H1 (cell line): ENCODE measurements around the gene KRTAP9-2. TPM values are rescaled to one million over a fixed set of nuclear protein-coding genes. Genes with fewer than 3 reads are reported as not detected.

Experiments used
- CTCF ChIA-PET: fragments of 300-600 bp; sonication (Branson Sonifier 250); formaldehyde crosslinking; loops from one replicate; lab custom pipeline; 2021; ENCODE audit not compliant: partially characterized antibody; lab: Charles Lee
- POLR2A ChIA-PET: fragments of 300-600 bp; sonication (Branson Sonifier 250); formaldehyde crosslinking; loops from one replicate; lab custom pipeline; 2021; ENCODE audit warnings: inconsistent platforms; ENCODE audit not compliant: partially characterized antibody; lab: Charles Lee
- DNase-seq, 2 experiments: peaks; one replicate each; pipeline versions ENCODE4 v3.0.0 to v3.0.0-alpha.2; 2010 to 2022; ENCODE audit warnings: low spot score in 2 of 2, low read depth in 1 of 2, mixed read lengths in 1 of 2
- FAIRE-seq: peaks from 2 replicates; lab custom pipeline; 2011; peaks lifted over from hg19 to GRCh38; lab: Jason Lieb, UNC
- H2AFZ ChIP-seq: 2 replicates; pipeline ENCODE4 v1.8.1; 2012; ENCODE audit warnings: low read length, inconsistent platforms
- H2AK5ac ChIP-seq: 2 replicates; pipeline ENCODE4 v1.6.1; 2013; ENCODE audit warnings: low read depth, low read length
- H2BK120ac ChIP-seq: replicated peaks from 2 replicates; pipeline ENCODE3; 2013; ENCODE audit warnings: low read depth, low read length, inconsistent platforms
- H2BK12ac ChIP-seq: 2 replicates; pipeline ENCODE4 v1.6.1; 2013; ENCODE audit warnings: low read depth, low read length
- H2BK15ac ChIP-seq: 2 replicates; pipeline ENCODE4 v1.6.1; 2013; ENCODE audit warnings: low read length
- H2BK20ac ChIP-seq: 2 replicates; pipeline ENCODE4 v1.6.1; 2013; ENCODE audit warnings: low read length
- H2BK5ac ChIP-seq: 2 replicates; pipeline ENCODE4 v1.6.1; 2013; ENCODE audit warnings: low read depth, low read length
- H3K14ac ChIP-seq: 2 replicates; pipeline ENCODE4 v1.6.1; 2013; ENCODE audit warnings: inconsistent platforms; ENCODE audit not compliant: insufficient read length
- H3K18ac ChIP-seq: 2 replicates; pipeline ENCODE4 v1.6.1; 2013; ENCODE audit warnings: low read length; ENCODE audit errors: extremely low read depth
- H3K23ac ChIP-seq: 2 replicates; pipeline ENCODE4 v1.6.1; 2013; ENCODE audit warnings: inconsistent platforms; ENCODE audit not compliant: insufficient read length
- H3K23me2 ChIP-seq: 2 replicates; pipeline ENCODE4 v1.6.1; 2013; ENCODE audit warnings: low read depth, low read length
- H3K27ac ChIP-seq: 2 replicates; pipeline ENCODE4 v1.6.1; 2011; ENCODE audit warnings: low read depth, low read length, inconsistent platforms
- H3K27me3 ChIP-seq, 4 experiments: replicated peaks in 1 of 4; 1 replicate in 1 of 4; 2 replicates in 3 of 4; pipeline versions ENCODE4 v1.6.1 to v1.8.1; 2011 to 2013; ENCODE audit warnings: low read length in 3 of 4, mild to moderate bottlenecking in 3 of 4, inconsistent platforms in 2 of 4, mixed read lengths in 2 of 4, moderate library complexity in 1 of 4; ENCODE audit not compliant: control insufficient read depth in 3 of 4, insufficient read depth in 3 of 4; ENCODE audit errors: extremely low read depth in 1 of 4
- H3K36me3 ChIP-seq, 4 experiments: 2 replicates each; pipeline versions ENCODE4 v1.6.1 to v1.8.1; 2011 to 2013; ENCODE audit warnings: mild to moderate bottlenecking in 4 of 4, low read length in 3 of 4, moderate library complexity in 2 of 4, control low read depth in 1 of 4, inconsistent platforms in 1 of 4; ENCODE audit not compliant: insufficient read depth in 4 of 4, control insufficient read depth in 2 of 4
- H3K4ac ChIP-seq: replicated peaks from 2 replicates; pipeline ENCODE3; 2013; ENCODE audit warnings: low read length, low read depth, mixed read lengths, inconsistent platforms; ENCODE audit not compliant: insufficient read length
- H3K4me1 ChIP-seq, 4 experiments: replicated peaks in 1 of 4; 1 replicate in 1 of 4; 2 replicates in 3 of 4; pipeline versions ENCODE4 v1.6.1 to v1.8.1; 2011 to 2013; ENCODE audit warnings: low read length in 3 of 4, inconsistent platforms in 2 of 4, mixed read lengths in 1 of 4; ENCODE audit not compliant: insufficient read depth in 4 of 4, control insufficient read depth in 3 of 4
- H3K4me2 ChIP-seq, 2 experiments: 2 replicates each; pipeline versions ENCODE4 v1.6.1 to v1.8.1; 2011 to 2013; ENCODE audit warnings: low read depth in 2 of 2, low read length in 2 of 2, control low read depth in 1 of 2, inconsistent platforms in 1 of 2, mild to moderate bottlenecking in 1 of 2; ENCODE audit not compliant: insufficient read depth in 1 of 2
- H3K4me3 ChIP-seq, 4 experiments: fragments of 200-600, 300-600 bp in 1 of 4; sonication (generic), shearing (Covaris generic), sonication (Bioruptor Twin) in 1 of 4; 2 replicates each; pipeline versions ENCODE4 v1.5.1 to v1.8.1; 2011 to 2016; ENCODE audit warnings: low read length in 4 of 4, low read depth in 3 of 4, control low read depth in 2 of 4, inconsistent platforms in 2 of 4, mild to moderate bottlenecking in 2 of 4, mixed read lengths in 1 of 4, moderate library complexity in 1 of 4; ENCODE audit not compliant: insufficient read depth in 2 of 4; ENCODE audit errors: extremely low read depth in 1 of 4
- H3K56ac ChIP-seq: replicated peaks from 2 replicates; pipeline ENCODE3; 2013; ENCODE audit warnings: low read depth, mild to moderate bottlenecking, mixed read lengths, low read length, inconsistent platforms; ENCODE audit not compliant: insufficient read length
- H3K79me1 ChIP-seq: 2 replicates; pipeline ENCODE4 v1.6.1; 2013; ENCODE audit warnings: low read depth, low read length, control low read depth
- H3K79me2 ChIP-seq, 2 experiments: 2 replicates each; pipeline versions ENCODE4 v1.6.1 to v1.8.1; 2012 to 2013; ENCODE audit warnings: low read length in 2 of 2, mild to moderate bottlenecking in 2 of 2, inconsistent platforms in 1 of 2; ENCODE audit not compliant: insufficient read depth in 2 of 2, control insufficient read depth in 1 of 2
- H3K9ac ChIP-seq, 4 experiments: replicated peaks in 1 of 4; 1 replicate in 1 of 4; 2 replicates in 3 of 4; pipeline versions ENCODE4 v1.6.1 to v1.8.1; 2011 to 2013; ENCODE audit warnings: low read depth in 3 of 4, low read length in 3 of 4, control low read depth in 2 of 4, mild to moderate bottlenecking in 2 of 4, moderate library complexity in 2 of 4, inconsistent platforms in 1 of 4; ENCODE audit errors: extremely low read depth in 1 of 4
- H3K9me3 ChIP-seq, 2 experiments: 2 replicates each; pipeline versions ENCODE4 v1.6.1 to v1.8.1; 2012 to 2013; ENCODE audit warnings: mild to moderate bottlenecking in 2 of 2, moderate library complexity in 2 of 2, control low read depth in 1 of 2, inconsistent platforms in 1 of 2, low read depth in 1 of 2, low read length in 1 of 2, mixed read lengths in 1 of 2; ENCODE audit not compliant: insufficient read depth in 2 of 2
- H4K20me1 ChIP-seq, 2 experiments: replicated peaks in 1 of 2; 2 replicates each; pipeline versions ENCODE3 to v1.8.1; 2011 to 2013; ENCODE audit warnings: inconsistent platforms in 2 of 2, low read length in 2 of 2, mild to moderate bottlenecking in 1 of 2; ENCODE audit not compliant: insufficient read depth in 2 of 2, control insufficient read depth in 1 of 2
- H4K5ac ChIP-seq: 2 replicates; pipeline ENCODE4 v1.6.1; 2013; ENCODE audit warnings: low read length, low read depth, mixed read lengths, inconsistent platforms; ENCODE audit not compliant: insufficient read length
- H4K8ac ChIP-seq: 2 replicates; pipeline ENCODE4 v1.8.0; 2013; ENCODE audit warnings: mild to moderate bottlenecking, moderate library complexity, low read length, inconsistent platforms; ENCODE audit not compliant: insufficient read depth; ENCODE audit errors: extremely low read depth
- H4K91ac ChIP-seq: replicated peaks from 2 replicates; pipeline ENCODE3; 2013; ENCODE audit warnings: low read length, mixed read lengths, inconsistent platforms; ENCODE audit not compliant: insufficient read length
- KDM4A ChIP-seq: IDR thresholded peaks from one replicate; pipeline ENCODE4 v1.7.1; 2012; ENCODE audit warnings: low read depth, mild to moderate bottlenecking, moderate library complexity, low read length, inconsistent platforms; ENCODE audit not compliant: severe bottlenecking
- WGBS, 2 experiments: shearing (Covaris generic) in 1 of 2; methylation state at CpG; one replicate each; pipeline versions ENCODE4 v1.1.6 to v1.1.7; 2013 to 2015; ENCODE audit warnings: low lambda C conversion rate in 2 of 2, mixed read lengths in 2 of 2, inconsistent platforms in 1 of 2, low coverage in 1 of 2, missing lambda C conversion rate in 1 of 2; ENCODE audit not compliant: insufficient replicate concordance in 2 of 2, insufficient coverage in 1 of 2, insufficient read length in 1 of 2; ENCODE audit errors: extremely low coverage in 1 of 2, missing lambda C conversion rate in 1 of 2; 5-methylcytosine and 5-hydroxymethylcytosine counted together
- polyA plus RNA-seq, 7 experiments: library from polyadenylated mRNA; depleted of rRNA in 3 of 7; stranded (reverse) in 5 of 7; unstranded in 2 of 7; fragments of >200 nt in 5 of 7; fragments of 200-250 nt in 2 of 7; gene quantifications; 1 replicate in 5 of 7; 2 replicates in 1 of 7; 4 replicates in 1 of 7; pipeline versions ENCODE4 v1.2.1 to v1.2.3, GENCODE V29; 2011 to 2013; ENCODE audit warnings: missing spikeins in 2 of 7, mixed read lengths in 2 of 7
- total RNA-seq: library from RNA; stranded (reverse); fragmentation: NEBNext Ultra II Directional; extraction: Animal tissue kit (Norgen Biotek cat#: 25700); gene quantifications from 2 replicates; pipeline ENCODE4 v1.2.1, GENCODE V29; 2021

Gene KRTAP9-2
- total and polyA plus RNA-seq, 2 of the 8 experiments (the other 6 are each of a cell fraction or from before 2014, with no cell fraction given), result not detected

DNA sequence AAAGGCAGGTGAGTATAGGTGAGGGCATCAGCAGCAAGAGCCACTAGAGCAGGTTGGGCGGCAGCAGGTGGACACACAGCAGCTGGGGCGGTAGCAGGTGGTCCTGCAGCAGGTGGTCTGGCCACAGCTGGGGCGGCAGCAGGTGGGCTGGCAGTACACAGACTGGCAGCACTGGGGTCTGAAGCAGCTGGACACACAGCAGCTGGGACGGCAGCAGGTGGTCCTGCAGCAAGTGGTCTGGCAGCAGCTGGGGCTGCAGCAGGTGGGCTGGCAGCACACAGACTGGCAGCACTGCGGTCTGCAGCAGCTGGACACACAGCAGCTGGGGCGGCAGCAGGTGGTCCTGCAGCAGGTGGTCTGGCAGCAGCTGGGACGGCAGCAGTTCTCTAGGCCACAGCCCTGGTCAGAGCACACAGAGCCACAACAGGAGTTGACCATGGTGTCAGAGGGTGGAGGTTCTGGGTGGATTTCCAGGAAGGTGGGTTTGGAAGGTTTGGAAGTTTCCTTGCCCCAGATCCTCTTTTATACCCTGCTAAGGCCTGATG lies 48.6 kb upstream of the KRTAP9-2 start, which contains the start of gene KRTAP4-2:
Gene KRTAP4-2 (minus strand): TSS at position 495 of the 545 bp plus-strand sequence. CDS start 57 bp downstream, at position 438.
- no peaks in the 10 kb centered on the region for H3K79me1 ChIP-seq
- no peaks in the 10 kb centered on the region for H3K79me2 ChIP-seq
- H4K8ac ChIP-seq, result no peak within 1 kb of the TSS
- H2BK15ac ChIP-seq, result no peak within 1 kb of the TSS
- no peak within 1 kb of the TSS for H2BK120ac ChIP-seq
- CTCF ChIA-PET, result interaction anchor here (0.8 kb wide), 1 partner anchor 150 kb away, joined by 3 read pairs; no protein-coding TSS in a partner anchor
- H3K27ac ChIP-seq, result no peak within 1 kb of the TSS
- H3K14ac ChIP-seq, result no peak within 1 kb of the TSS
- H3K27me3 ChIP-seq, result no peaks in the 10 kb centered on the region
- no peak within 1 kb of the TSS for H3K9ac ChIP-seq
- H3K4me3 ChIP-seq, result no peak within 1 kb of the TSS
- no peak within 1 kb of the TSS for H2AFZ ChIP-seq
- H3K4me2 ChIP-seq, result no peak within 1 kb of the TSS
- H4K20me1 ChIP-seq, result no peaks in the 10 kb centered on the region
- no peaks in the 10 kb centered on the region for H3K36me3 ChIP-seq
- H4K5ac ChIP-seq, result no peak within 1 kb of the TSS
- H2BK12ac ChIP-seq, result no peak within 1 kb of the TSS
- no peak within 1 kb of the TSS for H2AK5ac ChIP-seq
- WGBS, 2 experiments, result 86% methylated on average over 7 of the region's 7 CpGs; no CpG with 5 or more reads in 1 of the 2 experiments
- H3K9me3 ChIP-seq, result no peaks in the 10 kb centered on the region
- no peak for TF ChIP-seq KDM4A
- no peaks in the 10 kb centered on the region for H3K4me1 ChIP-seq
- no peak within 1 kb of the TSS for H2BK20ac ChIP-seq
- no peak within 1 kb of the TSS for H3K56ac ChIP-seq
- H3K18ac ChIP-seq, result no peak within 1 kb of the TSS
- H3K23me2 ChIP-seq, result no peaks in the 10 kb centered on the region
- peak within 1 kb of the TSS; percentile 7 for H4K91ac ChIP-seq
- H3K23ac ChIP-seq, result no peak within 1 kb of the TSS
- no peak within 1 kb of the TSS for H3K4ac ChIP-seq
- POLR2A ChIA-PET, result no interaction called here
- no peak for DNase-seq
- no peak for FAIRE-seq
- no peak within 1 kb of the TSS for H2BK5ac ChIP-seq
